ENCODE measurements around the gene LSMEM2. TPM values are rescaled to one million over a fixed set of nuclear protein-coding genes. Genes with fewer than 3 reads are reported as not detected.

LSMEM2 gene
- total RNA-seq, 4 donors from 2014 or later = 0.41 to 0.98 (median 0.49) TPM; not detected in 1

- no peaks in the 10 kb centered on the region for H3K9me3 ChIP-seq
- TF ChIP-seq CTCF (IDR thresholded peaks at IDR 0.05 in 4 of 5, conservative IDR thresholded peaks at IDR 0.05 in 1 of 5) (no peak), POLR2A (IDR thresholded peaks at IDR 0.05) (no peak)
- no peak overlapping the region for H3K27ac ChIP-seq
- in situ Hi-C loops (cut with MboI; ENCODE audit: low sequenced_read_pairs in 4 of 4) = no loop called here
- peaks cover 34 to 57% of the 10 kb centered on the region in 2 donors for H3K4me1 ChIP-seq
- peaks cover 0 to 9% of the 10 kb centered on the region in 2 donors for H3K36me3 ChIP-seq
- DNase-seq (no peak), ATAC-seq (no peak)
- no peak overlapping the region for H3K4me3 ChIP-seq
- no peaks in the 10 kb centered on the region for H3K27me3 ChIP-seq
- intact Hi-C loops (cut with DNase I; ENCODE audit: low total_unique reads) = no loop called here
Measured at GRCh38 chr3:50262778-50263177, 16.1 kb upstream of the LSMEM2 start.

GRCh38 chr3:50263478-50264382 is 15.2 kb upstream of the LSMEM2 start:
- ATAC-seq = no peak
- H3K27me3 ChIP-seq = no peaks in the 10 kb centered on the region
- in situ Hi-C loops (cut with MboI; ENCODE audit: low sequenced_read_pairs in 4 of 4) (no loop called here), intact Hi-C loops (cut with DNase I; ENCODE audit: low total_unique reads) (no loop called here)
- H3K9me3 ChIP-seq = no peaks in the 10 kb centered on the region
- DNase-seq = no peak
- TF ChIP-seq CTCF (IDR thresholded peaks at IDR 0.05 in 4 of 5, conservative IDR thresholded peaks at IDR 0.05 in 1 of 5) = no peak
- no peak for TF ChIP-seq POLR2A (IDR thresholded peaks at IDR 0.05)
- H3K4me1 ChIP-seq = peaks cover 40 to 67% of the 10 kb centered on the region in 2 donors
- H3K4me3 ChIP-seq = no peak overlapping the region
- peak overlapping the region; percentile 71 to 90 (median 82) for H3K27ac ChIP-seq
- H3K36me3 ChIP-seq = no peaks in the 10 kb centered on the region

- DNase-seq = no peak
- intact Hi-C loops (cut with DNase I; ENCODE audit: low total_unique reads) (no loop called here), in situ Hi-C loops (cut with MboI; ENCODE audit: low sequenced_read_pairs in 4 of 4) (no loop called here)
- TF ChIP-seq POLR2A (IDR thresholded peaks at IDR 0.05) (no peak), CTCF (IDR thresholded peaks at IDR 0.05 in 4 of 5, conservative IDR thresholded peaks at IDR 0.05 in 1 of 5) (no peak)
- Histone ChIP-seq H3K9me3 (no peaks in the 10 kb centered on the region), H3K27ac (peak overlapping the region; percentile 71 to 90 (median 82)), H3K27me3 (no peaks in the 10 kb centered on the region), H3K4me3 (no peak overlapping the region), H3K36me3 (no peaks in the 10 kb centered on the region), H3K4me1 (peaks cover 43 to 71% of the 10 kb centered on the region in 2 donors)
- ATAC-seq = no peak
Measured at GRCh38 chr3:50264383-50264963, 14.4 kb upstream of the LSMEM2 start.

GRCh38 chr3:50264964-50265485 is 13.9 kb upstream of the LSMEM2 start:
- in situ Hi-C loops (cut with MboI; ENCODE audit: low sequenced_read_pairs in 4 of 4) = no loop called here
- no peak for DNase-seq
- no peak for ATAC-seq

More at GRCh38 chr3:50264964-50265485, 13.9 kb upstream of the LSMEM2 start:
- Histone ChIP-seq H3K4me3 (no peak overlapping the region), H3K27me3 (no peaks in the 10 kb centered on the region), H3K4me1 (peaks cover 39 to 73% of the 10 kb centered on the region in 2 donors), H3K27ac (peak overlapping the region; percentile 71 to 90 (median 82)), H3K36me3 (no peaks in the 10 kb centered on the region), H3K9me3 (no peaks in the 10 kb centered on the region)
- TF ChIP-seq POLR2A (IDR thresholded peaks at IDR 0.05) (no peak), CTCF (IDR thresholded peaks at IDR 0.05 in 4 of 5, conservative IDR thresholded peaks at IDR 0.05 in 1 of 5) (no peak)
- intact Hi-C loops (cut with DNase I; ENCODE audit: low total_unique reads) = no loop called here

All from gastrocnemius medialis (tissue), 4 donors.